Uterus (tissue), 2 donors: ENCODE data around the gene MICAL2.

ENCODE experiments used
- CTCF ChIP-seq, 4 experiments: fragments of 200-600 bp in 2 of 4; fragments of 450-650 bp in 2 of 4; sonication (generic) in 2 of 4; IDR thresholded peaks; one replicate each; pipeline ENCODE4 v1.5.1; 2016 to 2019; ENCODE audit warnings: antibody characterized with exemption in 4 of 4, mild to moderate bottlenecking in 2 of 4, moderate library complexity in 1 of 4
- POLR2A ChIP-seq, 2 donors: fragments of 450-650 bp; IDR thresholded peaks; one replicate each; pipeline ENCODE4 v1.6.1; 2016; ENCODE audit warnings: antibody characterized with exemption in 2 of 2, mild to moderate bottlenecking in 1 of 2, moderate library complexity in 1 of 2

GRCh38 chr11:12087075-12088004 is 23.1 kb upstream of the MICAL2 start:
- TF ChIP-seq CTCF (IDR thresholded peaks at IDR 0.05) (peak in 1 of 4 experiments; percentile 6), POLR2A (IDR thresholded peaks at IDR 0.05) (no peak)
